ENCODE data around the gene CFDP1. TPM values are rescaled to one million over a fixed set of nuclear protein-coding genes. Genes with fewer than 3 reads are reported as not detected.

CFDP1 gene
- total and polyA plus RNA-seq, 2 of the 13 experiments (the other 11 are each of a cell fraction or from before 2014, with no cell fraction given), result 78.6 to 153 TPM

DNA sequence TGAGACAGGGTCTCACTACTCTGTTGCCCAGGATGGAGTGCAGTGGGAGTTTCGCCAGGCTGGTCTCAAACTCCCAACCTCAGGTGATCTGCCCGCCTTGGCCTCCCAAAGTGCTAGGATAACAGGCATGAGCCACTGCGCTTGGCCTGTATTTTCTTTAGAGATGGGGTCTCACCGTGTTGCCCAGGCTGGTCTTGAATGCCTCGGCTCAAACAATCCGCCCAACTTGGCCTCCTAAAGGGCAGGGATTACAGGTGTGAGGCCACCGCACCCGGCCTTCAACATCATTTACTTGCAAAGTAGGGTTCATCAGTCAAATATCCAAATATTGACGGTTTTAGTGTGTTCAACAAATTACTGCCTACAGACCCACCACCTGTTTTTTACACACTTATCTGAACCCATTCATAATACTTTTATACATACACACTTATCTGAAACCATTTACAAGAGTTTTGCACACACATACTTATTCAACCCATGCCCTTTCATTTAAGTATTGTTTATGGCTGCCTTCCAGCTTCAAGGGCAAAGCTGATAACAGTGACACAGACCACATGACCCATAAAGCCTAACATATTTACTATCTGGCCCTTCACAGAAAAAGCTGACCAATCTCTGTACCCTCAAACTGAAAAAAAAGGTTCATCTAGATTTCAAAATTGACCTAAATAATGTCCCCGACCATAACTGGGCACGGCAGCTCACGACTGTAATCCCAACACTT, 19.3 kb upstream of the CFDP1 start:
- POLR2A ChIA-PET, result interaction anchor here (1.9 kb wide), 1 partner anchor 19 kb away, joined by 6 read pairs; the partner anchor contains the start of gene CFDP1
- intact Hi-C loops (cut with micrococcal nuclease; ENCODE audit: unreplicated experiment) (no loop called here), in situ Hi-C loops (cut with HindIII; ENCODE audit: extremely low pct_ligation_motif_present, low pct_unique_long_range_greater_than_20kb) (no loop called here)
- no peak overlapping the region for H2AFZ ChIP-seq (ENCODE audit: low read length)
- H3K4me1 ChIP-seq (ENCODE audit: insufficient read depth, low read length), result peaks cover 26% of the 10 kb centered on the region
- peaks cover 13% of the 10 kb centered on the region; the same call in 1 of the 2 replicates for H4K20me1 ChIP-seq (ENCODE audit: insufficient read depth, low read length)
- no peaks in the 10 kb centered on the region for H3K9me3 ChIP-seq (ENCODE audit: low read length)
- H3K4me2 ChIP-seq (ENCODE audit: low read depth, low read length), result 0 out of 2 replicates have a peak overlapping the region, but pooled peaks have one; percentile 2
- 91% methylated on average over 12 of the region's 12 CpGs for WGBS (ENCODE audit: low lambda C conversion rate)
- H3K9ac ChIP-seq (ENCODE audit: insufficient read depth, low read depth, low read length), result no peak overlapping the region
- DNase-seq (ENCODE audit: low spot score), result peak; percentile 47
- no peak overlapping the region for H3K27ac ChIP-seq (ENCODE audit: extremely low read length, insufficient read depth, low read length)
- CTCF ChIA-PET (ENCODE audit: low intra/inter-chr PET ratio, low total read pairs), result interaction anchor here (0.7 kb wide), 1 partner anchor 12 kb away, joined by 3 read pairs; the partner anchor contains the start of gene TMEM170A
- ATAC-seq, result peak; percentile 59
- FAIRE-seq, result no peak
- H3K4me3 ChIP-seq (replicated peaks in 1 of 3; ENCODE audit: insufficient read depth in 1 of 3, low read depth in 2 of 3, low read length in 3 of 3), result no peak overlapping the region
- no peaks in the 10 kb centered on the region for H3K27me3 ChIP-seq (ENCODE audit: control insufficient read depth in 1 of 2, insufficient read depth in 2 of 2, low read length in 2 of 2)
- peaks cover 58% of the 10 kb centered on the region for H3K79me2 ChIP-seq (ENCODE audit: insufficient read depth, low read length)
- peaks cover 13 to 31% of the 10 kb centered on the region in 2 experiments; a peak in 4 of 5 replicates for H3K36me3 ChIP-seq (replicated peaks in 1 of 2; ENCODE audit: control insufficient read depth in 1 of 2, insufficient read depth in 2 of 2, low read length in 2 of 2)
- no TSS peak for BruUV-seq (replicated peaks)
- TF ChIP-seq, protein P1, sequence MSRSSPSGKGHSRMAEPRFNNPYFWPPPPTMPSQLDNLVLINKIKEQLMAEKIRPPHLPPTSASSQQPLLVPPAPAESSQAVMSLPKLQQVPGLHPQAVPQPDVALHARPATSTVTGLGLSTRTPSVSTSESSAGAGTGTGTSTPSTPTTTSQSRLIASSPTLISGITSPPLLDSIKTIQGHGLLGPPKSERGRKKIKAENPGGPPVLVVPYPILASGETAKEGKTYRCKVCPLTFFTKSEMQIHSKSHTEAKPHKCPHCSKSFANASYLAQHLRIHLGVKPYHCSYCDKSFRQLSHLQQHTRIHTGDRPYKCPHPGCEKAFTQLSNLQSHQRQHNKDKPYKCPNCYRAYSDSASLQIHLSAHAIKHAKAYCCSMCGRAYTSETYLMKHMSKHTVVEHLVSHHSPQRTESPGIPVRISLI (CRISPR knock-in tag; IDR thresholded peaks at IDR 0.05; ENCODE audit: borderline replicate concordance), result peak; percentile 19; the same call in 1 of the 2 replicates
- TF ChIP-seq, protein P2, sequence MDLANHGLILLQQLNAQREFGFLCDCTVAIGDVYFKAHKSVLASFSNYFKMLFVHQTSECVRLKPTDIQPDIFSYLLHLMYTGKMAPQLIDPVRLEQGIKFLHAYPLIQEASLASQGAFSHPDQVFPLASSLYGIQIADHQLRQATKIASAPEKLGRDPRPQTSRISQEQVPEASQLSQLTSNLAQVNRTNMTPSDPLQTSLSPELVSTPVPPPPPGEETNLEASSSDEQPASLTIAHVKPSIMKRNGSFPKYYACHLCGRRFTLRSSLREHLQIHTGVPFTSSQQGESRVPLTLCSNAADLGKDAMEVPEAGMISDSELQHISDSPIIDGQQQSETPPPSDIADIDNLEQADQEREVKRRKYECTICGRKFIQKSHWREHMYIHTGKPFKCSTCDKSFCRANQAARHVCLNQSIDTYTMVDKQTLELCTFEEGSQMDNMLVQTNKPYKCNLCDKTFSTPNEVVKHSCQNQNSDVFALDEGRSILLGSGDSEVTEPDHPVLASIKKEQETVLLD (CRISPR knock-in tag; IDR thresholded peaks at IDR 0.05; ENCODE audit: low read depth), result no peak
- peak; percentile 49; the same call in 1 of the 2 replicates for TF ChIP-seq FOXJ3 (CRISPR knock-in tag; IDR thresholded peaks at IDR 0.05; ENCODE audit: borderline replicate concordance)
- TF ChIP-seq ZNF670 (CRISPR knock-in tag; IDR thresholded peaks at IDR 0.05; ENCODE audit: borderline replicate concordance), result no peak
- TF ChIP-seq, protein P3, sequence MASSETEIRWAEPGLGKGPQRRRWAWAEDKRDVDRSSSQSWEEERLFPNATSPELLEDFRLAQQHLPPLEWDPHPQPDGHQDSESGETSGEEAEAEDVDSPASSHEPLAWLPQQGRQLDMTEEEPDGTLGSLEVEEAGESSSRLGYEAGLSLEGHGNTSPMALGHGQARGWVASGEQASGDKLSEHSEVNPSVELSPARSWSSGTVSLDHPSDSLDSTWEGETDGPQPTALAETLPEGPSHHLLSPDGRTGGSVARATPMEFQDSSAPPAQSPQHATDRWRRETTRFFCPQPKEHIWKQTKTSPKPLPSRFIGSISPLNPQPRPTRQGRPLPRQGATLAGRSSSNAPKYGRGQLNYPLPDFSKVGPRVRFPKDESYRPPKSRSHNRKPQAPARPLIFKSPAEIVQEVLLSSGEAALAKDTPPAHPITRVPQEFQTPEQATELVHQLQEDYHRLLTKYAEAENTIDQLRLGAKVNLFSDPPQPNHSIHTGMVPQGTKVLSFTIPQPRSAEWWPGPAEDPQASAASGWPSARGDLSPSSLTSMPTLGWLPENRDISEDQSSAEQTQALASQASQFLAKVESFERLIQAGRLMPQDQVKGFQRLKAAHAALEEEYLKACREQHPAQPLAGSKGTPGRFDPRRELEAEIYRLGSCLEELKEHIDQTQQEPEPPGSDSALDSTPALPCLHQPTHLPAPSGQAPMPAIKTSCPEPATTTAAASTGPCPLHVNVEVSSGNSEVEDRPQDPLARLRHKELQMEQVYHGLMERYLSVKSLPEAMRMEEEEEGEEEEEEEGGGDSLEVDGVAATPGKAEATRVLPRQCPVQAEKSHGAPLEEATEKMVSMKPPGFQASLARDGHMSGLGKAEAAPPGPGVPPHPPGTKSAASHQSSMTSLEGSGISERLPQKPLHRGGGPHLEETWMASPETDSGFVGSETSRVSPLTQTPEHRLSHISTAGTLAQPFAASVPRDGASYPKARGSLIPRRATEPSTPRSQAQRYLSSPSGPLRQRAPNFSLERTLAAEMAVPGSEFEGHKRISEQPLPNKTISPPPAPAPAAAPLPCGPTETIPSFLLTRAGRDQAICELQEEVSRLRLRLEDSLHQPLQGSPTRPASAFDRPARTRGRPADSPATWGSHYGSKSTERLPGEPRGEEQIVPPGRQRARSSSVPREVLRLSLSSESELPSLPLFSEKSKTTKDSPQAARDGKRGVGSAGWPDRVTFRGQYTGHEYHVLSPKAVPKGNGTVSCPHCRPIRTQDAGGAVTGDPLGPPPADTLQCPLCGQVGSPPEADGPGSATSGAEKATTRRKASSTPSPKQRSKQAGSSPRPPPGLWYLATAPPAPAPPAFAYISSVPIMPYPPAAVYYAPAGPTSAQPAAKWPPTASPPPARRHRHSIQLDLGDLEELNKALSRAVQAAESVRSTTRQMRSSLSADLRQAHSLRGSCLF (CRISPR knock-in tag; IDR thresholded peaks at IDR 0.05; ENCODE audit: borderline replicate concordance), result 0 out of 2 replicates have a peak, but pooled peaks have one; percentile 26
- no peak for TF ChIP-seq ZBTB1 (CRISPR knock-in tag; IDR thresholded peaks at IDR 0.05; ENCODE audit: borderline replicate concordance)
- TF ChIP-seq ZNF264 (CRISPR knock-in tag; IDR thresholded peaks at IDR 0.05), result 0 out of 2 replicates have a peak, but pooled peaks have one; percentile 26
- TF ChIP-seq, protein P4, sequence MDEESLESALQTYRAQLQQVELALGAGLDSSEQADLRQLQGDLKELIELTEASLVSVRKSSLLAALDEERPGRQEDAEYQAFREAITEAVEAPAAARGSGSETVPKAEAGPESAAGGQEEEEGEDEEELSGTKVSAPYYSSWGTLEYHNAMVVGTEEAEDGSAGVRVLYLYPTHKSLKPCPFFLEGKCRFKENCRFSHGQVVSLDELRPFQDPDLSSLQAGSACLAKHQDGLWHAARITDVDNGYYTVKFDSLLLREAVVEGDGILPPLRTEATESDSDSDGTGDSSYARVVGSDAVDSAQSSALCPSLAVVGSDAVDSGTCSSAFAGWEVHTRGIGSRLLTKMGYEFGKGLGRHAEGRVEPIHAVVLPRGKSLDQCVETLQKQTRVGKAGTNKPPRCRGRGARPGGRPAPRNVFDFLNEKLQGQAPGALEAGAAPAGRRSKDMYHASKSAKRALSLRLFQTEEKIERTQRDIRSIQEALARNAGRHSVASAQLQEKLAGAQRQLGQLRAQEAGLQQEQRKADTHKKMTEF (CRISPR knock-in tag; IDR thresholded peaks at IDR 0.05), result 0 out of 2 replicates have a peak, but pooled peaks have one; percentile 18
- TF ChIP-seq MED1 (CRISPR knock-in tag; IDR thresholded peaks at IDR 0.05), result 0 out of 2 replicates have a peak, but pooled peaks have one; percentile 17
- TF ChIP-seq NCOA2 (CRISPR knock-in tag; IDR thresholded peaks at IDR 0.05), result no peak
- no peak for TF ChIP-seq SMAD1 (CRISPR knock-in tag; IDR thresholded peaks at IDR 0.05; ENCODE audit: borderline replicate concordance, low read depth)

Data from HepG2 (cell line).